ENCODE results near the gene SARDH. TPM values are rescaled to one million over a fixed set of nuclear protein-coding genes. Genes with fewer than 3 reads are reported as not detected.

The SARDH gene
- total RNA-seq, 1 donor from 2014 or later, result 1.2 TPM

DNA sequence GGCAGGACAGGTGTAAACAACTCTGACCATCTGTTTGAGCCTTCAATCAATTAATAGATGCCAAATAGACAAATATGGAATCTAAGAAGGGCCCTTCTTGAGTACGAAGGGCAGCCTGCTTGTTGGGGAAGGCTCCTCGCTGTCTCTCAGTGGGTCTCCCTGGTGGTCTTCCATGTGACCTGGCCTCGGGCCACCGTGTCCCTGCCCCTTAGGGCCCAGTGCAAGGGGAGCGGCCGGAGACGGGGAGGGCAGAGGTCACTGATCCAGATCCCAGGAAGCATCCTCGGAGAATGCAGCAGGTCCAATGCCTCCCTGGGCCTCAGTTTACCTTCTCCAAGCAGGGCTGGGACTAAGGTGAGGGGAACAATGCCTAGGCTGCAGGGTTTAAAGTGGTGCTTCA is 99.4 kb downstream of the SARDH start:
- Mint-ChIP-seq H3K4me1 (ENCODE audit: low read depth) (no peaks in the 10 kb centered on the region), H3K9me3 (ENCODE audit: low read depth) (no peaks in the 10 kb centered on the region), H3K27ac (ENCODE audit: unreplicated experiment) (no peak overlapping the region), H3K36me3 (ENCODE audit: low read depth) (no peaks in the 10 kb centered on the region), H3K4me3 (ENCODE audit: unreplicated experiment) (no peak overlapping the region), H3K27me3 (ENCODE audit: low read depth) (peaks cover 65% of the 10 kb centered on the region)
- DNase-seq (ENCODE audit: low spot score), result no peak
- TF ChIP-seq CTCF (IDR thresholded peaks at IDR 0.05), result no peak

GRCh38 chr9:133638076-133638475 is 100.1 kb downstream of the SARDH start:
- H3K27ac Mint-ChIP-seq (ENCODE audit: unreplicated experiment), result no peak overlapping the region
- H3K27me3 Mint-ChIP-seq (ENCODE audit: low read depth), result peaks cover 68% of the 10 kb centered on the region
- H3K36me3 Mint-ChIP-seq (ENCODE audit: low read depth), result no peaks in the 10 kb centered on the region
- TF ChIP-seq CTCF (IDR thresholded peaks at IDR 0.05), result no peak
- DNase-seq (ENCODE audit: low spot score), result no peak
- no peaks in the 10 kb centered on the region for H3K9me3 Mint-ChIP-seq (ENCODE audit: low read depth)
- no peaks in the 10 kb centered on the region for H3K4me1 Mint-ChIP-seq (ENCODE audit: low read depth)
- H3K4me3 Mint-ChIP-seq (ENCODE audit: unreplicated experiment), result no peak overlapping the region

DNA sequence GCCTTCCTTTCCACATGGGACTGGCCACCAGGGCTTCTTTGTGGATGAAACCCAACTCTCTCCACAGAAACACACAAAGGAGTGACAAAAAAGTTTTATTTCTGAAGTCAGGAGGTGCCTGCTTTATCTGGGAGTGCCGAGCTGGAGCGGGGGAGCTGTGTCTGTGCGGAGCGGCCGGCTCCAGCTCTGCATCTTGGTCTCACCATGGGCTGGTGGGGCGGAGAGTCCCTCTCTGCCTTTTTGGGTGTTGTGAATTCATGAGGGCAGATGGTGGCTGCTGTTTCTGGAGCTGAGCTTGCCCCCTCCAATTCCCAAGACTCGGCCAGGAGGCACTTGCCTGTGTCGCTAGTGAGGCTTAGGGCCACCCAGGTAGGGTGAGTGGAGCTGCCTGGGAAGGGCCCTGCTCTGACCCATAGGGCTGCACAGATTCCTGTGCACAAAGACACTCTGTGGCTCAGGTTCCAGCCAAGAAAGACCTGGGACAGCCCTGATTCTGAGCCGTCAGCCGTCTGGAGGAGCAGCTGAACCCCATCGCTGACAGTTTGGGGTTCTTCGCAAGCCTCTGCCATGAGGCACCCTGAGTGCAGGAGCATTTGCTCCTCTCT is 100.6 kb downstream of the SARDH start:
- no peak for DNase-seq (ENCODE audit: low spot score)
- no peak overlapping the region for H3K27ac Mint-ChIP-seq (ENCODE audit: unreplicated experiment)
- peaks cover 72% of the 10 kb centered on the region for H3K27me3 Mint-ChIP-seq (ENCODE audit: low read depth)
- no peaks in the 10 kb centered on the region for H3K9me3 Mint-ChIP-seq (ENCODE audit: low read depth)
- no peaks in the 10 kb centered on the region for H3K36me3 Mint-ChIP-seq (ENCODE audit: low read depth)
- H3K4me3 Mint-ChIP-seq (ENCODE audit: unreplicated experiment), result no peak overlapping the region
- TF ChIP-seq CTCF (IDR thresholded peaks at IDR 0.05), result no peak
- H3K4me1 Mint-ChIP-seq (ENCODE audit: low read depth), result no peaks in the 10 kb centered on the region

GRCh38 chr9:133636902-133637301 is 101.2 kb downstream of the SARDH start:
- DNase-seq (ENCODE audit: low spot score), result no peak
- TF ChIP-seq CTCF (IDR thresholded peaks at IDR 0.05), result no peak
- H3K4me1 Mint-ChIP-seq (ENCODE audit: low read depth), result no peaks in the 10 kb centered on the region
- H3K27ac Mint-ChIP-seq (ENCODE audit: unreplicated experiment), result no peak overlapping the region
- no peak overlapping the region for H3K4me3 Mint-ChIP-seq (ENCODE audit: unreplicated experiment)
- no peaks in the 10 kb centered on the region for H3K9me3 Mint-ChIP-seq (ENCODE audit: low read depth)
- H3K36me3 Mint-ChIP-seq (ENCODE audit: low read depth), result no peaks in the 10 kb centered on the region
- H3K27me3 Mint-ChIP-seq (ENCODE audit: low read depth), result peaks cover 75% of the 10 kb centered on the region

- H3K4me1 Mint-ChIP-seq (ENCODE audit: low read depth), result no peaks in the 10 kb centered on the region
- no peak for TF ChIP-seq CTCF (IDR thresholded peaks at IDR 0.05)
- DNase-seq (ENCODE audit: low spot score), result no peak
- H3K27ac Mint-ChIP-seq (ENCODE audit: unreplicated experiment), result no peak within 1 kb of the TSS
- H3K9me3 Mint-ChIP-seq (ENCODE audit: low read depth), result no peaks in the 10 kb centered on the region
- no peaks in the 10 kb centered on the region for H3K36me3 Mint-ChIP-seq (ENCODE audit: low read depth)
- no peak within 1 kb of the TSS for H3K4me3 Mint-ChIP-seq (ENCODE audit: unreplicated experiment)
- H3K27me3 Mint-ChIP-seq (ENCODE audit: low read depth), result peaks cover 70% of the 10 kb centered on the region
Measured at GRCh38 chr9:133635533-133636531, 102.3 kb downstream of the SARDH start, which contains the start of gene DBH. Gene DBH, plus strand, starts transcription at chr9:133636363. Its CDS starts 9 bp downstream, at chr9:133636372.

Measured in chondrocyte (in vitro differentiated cells).